Melanocyte of skin (primary cell): ENCODE results near the gene MAIP1. TPM values are rescaled to one million over a fixed set of nuclear protein-coding genes. Genes with fewer than 3 reads are reported as not detected.

ENCODE experiments used
- total RNA-seq, 2 donors: library from RNA; depleted of rRNA; stranded (reverse); fragments of >200 nt; gene quantifications; 2 replicates each; pipeline ENCODE4 v1.2.3, GENCODE V29; 2012

The MAIP1 gene
- total RNA-seq = 10 to 100 TPM; 22.4 to 54.6 TPM

GRCh38 chr2:199955339-199956061 is at the start of gene MAIP1, which contains the start of gene TYW5:
Gene MAIP1 (plus strand): TSS chr2:199955582. CDS start chr2:199955799, 217 bp downstream.
Gene TYW5 (minus strand): TSS chr2:199955491. CDS start chr2:199955470, 21 bp downstream.

GRCh38 chr2:199911052-199911876 is 44.1 kb upstream of the MAIP1 start, which contains the start of gene C2orf69:
Gene C2orf69 (plus strand): TSS chr2:199911293. CDS start chr2:199911439, 146 bp downstream.

Other genes with a start within 250 kb of the MAIP1 start
- gene FTCDNL1, start 104.4 kb upstream of the MAIP1 start, total RNA-seq = 1 to 10 TPM; 2.8 to 3.0 TPM
- 10 to 100 TPM; 16.7 to 22.0 TPM for gene C2orf69, start 44.3 kb upstream of the MAIP1 start, total RNA-seq
- 1 to 10 TPM; 9.0 to 10.0 TPM for gene TYW5, start 91 bp upstream of the MAIP1 start, total RNA-seq